ENCODE results near the gene RXFP3. TPM values are rescaled to one million over a fixed set of nuclear protein-coding genes. Genes with fewer than 3 reads are reported as not detected.

RXFP3 gene
- total RNA-seq, 1 donor from 2014 or later, result not detected

DNA sequence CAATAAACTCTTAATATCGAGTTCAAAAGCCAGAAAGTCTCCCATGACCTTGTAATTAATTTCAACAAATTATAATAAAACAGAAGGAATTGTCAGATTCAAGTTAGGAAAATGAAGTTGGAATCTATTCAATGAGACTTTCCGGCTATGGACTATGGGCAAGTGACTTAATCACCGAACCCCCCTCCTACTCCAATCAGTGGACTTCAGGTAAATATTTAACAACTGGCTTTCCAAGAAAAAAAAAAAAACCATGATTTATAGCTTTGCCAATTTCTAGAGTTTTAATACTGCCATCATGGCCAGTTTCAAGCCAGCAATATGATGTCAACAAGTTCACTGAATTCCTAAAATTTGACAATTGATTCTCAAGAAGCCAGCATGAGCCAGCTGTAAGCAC lies 43.8 kb downstream of the RXFP3 start:
- Histone ChIP-seq H3K27ac (no peak overlapping the region), H3K36me3 (no peaks in the 10 kb centered on the region)

DNA sequence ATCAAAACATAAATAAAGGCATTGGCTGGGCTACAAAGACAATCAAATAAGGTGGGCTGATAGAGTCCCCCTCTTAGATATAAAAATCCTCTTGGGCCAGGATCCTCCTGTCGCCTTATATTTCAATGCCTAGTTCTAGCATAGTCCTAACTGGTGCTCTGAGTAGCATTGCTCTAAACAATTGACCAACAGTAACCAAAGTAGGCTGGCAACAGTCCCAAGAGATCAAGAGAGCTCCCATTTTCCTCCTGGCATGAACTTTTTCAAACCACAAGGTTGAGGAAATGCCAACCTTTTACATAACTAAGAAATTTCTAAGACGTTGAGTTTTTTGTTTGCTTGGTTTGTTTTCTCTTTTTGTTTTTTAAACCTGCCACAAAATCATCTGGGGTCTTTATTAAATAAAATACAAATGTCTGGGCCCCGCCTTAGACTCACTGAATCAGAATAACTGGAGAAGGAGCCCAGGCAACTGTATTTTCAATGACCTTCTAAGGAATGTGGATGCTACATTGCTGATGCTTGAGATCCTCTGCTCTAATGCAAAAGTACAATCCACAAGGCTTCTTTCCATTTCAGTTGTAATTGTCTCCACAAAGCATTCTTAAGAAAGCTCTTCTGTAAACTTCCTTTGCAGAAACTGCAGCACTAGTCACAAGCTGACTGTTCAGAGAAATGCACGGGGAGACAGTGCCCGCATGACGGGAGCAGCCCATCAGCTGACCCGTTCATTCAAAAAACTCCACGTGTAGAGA lies 45.4 kb downstream of the RXFP3 start:
- H3K27ac ChIP-seq, result no peak overlapping the region
- peaks cover 0 to 5% of the 10 kb centered on the region in 2 donors for H3K36me3 ChIP-seq
- no peaks in the 10 kb centered on the region for H3K9me3 ChIP-seq
- no peaks in the 10 kb centered on the region for H3K27me3 ChIP-seq
- H3K4me3 ChIP-seq, result no peak overlapping the region
- intact Hi-C loops (cut with DNase I), result no loop called here
- H3K4me1 ChIP-seq, result no peaks in the 10 kb centered on the region
- TF ChIP-seq, protein P1, sequence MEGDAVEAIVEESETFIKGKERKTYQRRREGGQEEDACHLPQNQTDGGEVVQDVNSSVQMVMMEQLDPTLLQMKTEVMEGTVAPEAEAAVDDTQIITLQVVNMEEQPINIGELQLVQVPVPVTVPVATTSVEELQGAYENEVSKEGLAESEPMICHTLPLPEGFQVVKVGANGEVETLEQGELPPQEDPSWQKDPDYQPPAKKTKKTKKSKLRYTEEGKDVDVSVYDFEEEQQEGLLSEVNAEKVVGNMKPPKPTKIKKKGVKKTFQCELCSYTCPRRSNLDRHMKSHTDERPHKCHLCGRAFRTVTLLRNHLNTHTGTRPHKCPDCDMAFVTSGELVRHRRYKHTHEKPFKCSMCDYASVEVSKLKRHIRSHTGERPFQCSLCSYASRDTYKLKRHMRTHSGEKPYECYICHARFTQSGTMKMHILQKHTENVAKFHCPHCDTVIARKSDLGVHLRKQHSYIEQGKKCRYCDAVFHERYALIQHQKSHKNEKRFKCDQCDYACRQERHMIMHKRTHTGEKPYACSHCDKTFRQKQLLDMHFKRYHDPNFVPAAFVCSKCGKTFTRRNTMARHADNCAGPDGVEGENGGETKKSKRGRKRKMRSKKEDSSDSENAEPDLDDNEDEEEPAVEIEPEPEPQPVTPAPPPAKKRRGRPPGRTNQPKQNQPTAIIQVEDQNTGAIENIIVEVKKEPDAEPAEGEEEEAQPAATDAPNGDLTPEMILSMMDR (IDR thresholded peaks at IDR 0.05), result no peak
- TF ChIP-seq POLR2A (IDR thresholded peaks at IDR 0.05) (no peak), POLR2AphosphoS5 (IDR thresholded peaks at IDR 0.05; ENCODE audit: insufficient read depth in 1 of 2, low read depth in 1 of 2) (no peak)
- no peak for DNase-seq (ENCODE audit: extremely low spot score in 2 of 2)

More for the DNA sequence above, 43.8 kb downstream of the RXFP3 start:
- Histone ChIP-seq H3K27me3 (no peaks in the 10 kb centered on the region), H3K4me3 (no peak overlapping the region), H3K9me3 (no peaks in the 10 kb centered on the region), H3K4me1 (peaks cover 7% of the 10 kb centered on the region)
- TF ChIP-seq, protein P1 (IDR thresholded peaks at IDR 0.05), result no peak
- intact Hi-C loops (cut with DNase I), result no loop called here
- no peak for DNase-seq (ENCODE audit: extremely low spot score in 2 of 2)

DNA sequence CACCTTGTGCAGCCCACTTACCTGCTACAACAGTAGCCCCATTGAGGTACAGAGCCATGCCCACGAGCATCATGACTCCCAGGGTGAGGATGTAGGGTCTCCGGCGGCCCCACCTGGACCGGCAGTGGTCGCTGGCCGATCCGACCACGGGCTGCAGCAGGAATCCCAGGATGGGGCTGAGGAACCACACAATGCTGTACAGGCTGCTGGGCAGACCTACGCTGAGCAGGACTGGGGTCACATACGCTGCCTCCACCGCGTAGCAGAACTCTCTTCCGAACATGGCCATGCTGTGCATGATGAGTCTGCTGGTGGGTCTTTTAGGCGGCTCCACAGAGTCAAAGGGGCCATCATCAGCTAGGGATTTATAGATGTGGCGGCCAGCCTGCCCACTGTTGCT lies 48.0 kb downstream of the RXFP3 start:
- intact Hi-C loops (cut with DNase I), result no loop called here

DNA sequence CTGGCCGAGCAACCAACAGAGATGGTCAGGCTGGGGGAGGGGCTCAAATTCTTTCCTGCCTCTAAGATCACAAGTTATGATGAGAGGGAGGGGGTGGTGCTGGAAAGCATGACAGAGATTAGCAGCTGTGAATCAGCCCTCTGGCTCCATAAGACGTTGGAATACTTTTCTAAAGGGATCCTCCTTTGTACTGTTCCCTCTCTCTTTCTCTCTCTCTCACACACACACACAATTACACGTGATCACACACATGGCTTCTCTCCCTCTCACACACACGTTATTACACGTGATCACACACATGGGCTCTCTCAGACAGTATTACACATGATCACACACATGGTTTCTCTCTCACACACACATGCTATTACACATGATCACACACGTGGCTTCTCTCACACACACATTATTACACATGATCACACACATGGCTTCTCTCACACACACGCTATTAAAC lies 48.5 kb downstream of the RXFP3 start, which contains the start of gene SLC45A2:
Gene SLC45A2, minus strand, starts transcription at position 23 of the 454 bp plus-strand sequence. CDS start 110 bp downstream, outside the sequence.
- Histone ChIP-seq H3K27ac (no peak within 1 kb of the TSS), H3K27me3 (no peaks in the 10 kb centered on the region), H3K9me3 (no peaks in the 10 kb centered on the region), H3K36me3 (peaks cover 0 to 22% of the 10 kb centered on the region in 2 donors), H3K4me1 (no peaks in the 10 kb centered on the region), H3K4me3 (no peak within 1 kb of the TSS)
- intact Hi-C loops (cut with DNase I), result no loop called here
- no peak for TF ChIP-seq POLR2AphosphoS5 (IDR thresholded peaks at IDR 0.05; ENCODE audit: insufficient read depth in 1 of 2, low read depth in 1 of 2)
- TF ChIP-seq, protein P1 (IDR thresholded peaks at IDR 0.05), result no peak
- no peak for TF ChIP-seq POLR2A (IDR thresholded peaks at IDR 0.05)
- DNase-seq (ENCODE audit: extremely low spot score in 2 of 2), result no peak

More for the DNA sequence above, 48.0 kb downstream of the RXFP3 start:
- DNase-seq (ENCODE audit: extremely low spot score in 2 of 2), result no peak
- H3K27ac ChIP-seq, result no peak overlapping the region
- no peaks in the 10 kb centered on the region for H3K4me1 ChIP-seq
- H3K4me3 ChIP-seq, result no peak overlapping the region
- H3K9me3 ChIP-seq, result no peaks in the 10 kb centered on the region
- no peaks in the 10 kb centered on the region for H3K27me3 ChIP-seq
- H3K36me3 ChIP-seq, result peaks cover 0 to 22% of the 10 kb centered on the region in 2 donors
- TF ChIP-seq POLR2AphosphoS5 (IDR thresholded peaks at IDR 0.05; ENCODE audit: insufficient read depth in 1 of 2, low read depth in 1 of 2), result no peak
- TF ChIP-seq, protein P1 (IDR thresholded peaks at IDR 0.05), result no peak
- TF ChIP-seq POLR2A (IDR thresholded peaks at IDR 0.05), result no peak

DNA sequence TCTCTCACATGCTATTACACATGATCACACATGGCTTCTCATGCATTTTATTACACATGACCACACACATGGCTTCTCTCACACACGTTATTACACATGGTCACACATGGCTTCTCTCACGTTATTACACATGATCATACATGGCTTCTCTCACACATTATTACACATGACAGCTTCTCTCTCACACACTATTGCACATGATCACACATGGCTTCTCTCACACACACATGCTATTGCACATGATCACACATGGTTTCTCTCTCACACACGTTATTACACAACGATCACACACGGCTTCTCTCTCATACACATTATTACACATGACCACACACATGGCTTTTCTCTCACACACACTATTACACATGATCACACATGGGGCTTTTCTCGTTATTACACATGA lies 49.3 kb downstream of the RXFP3 start:
- Histone ChIP-seq H3K9me3 (no peaks in the 10 kb centered on the region), H3K27me3 (no peaks in the 10 kb centered on the region), H3K4me1 (no peaks in the 10 kb centered on the region), H3K4me3 (no peak overlapping the region), H3K27ac (no peak overlapping the region), H3K36me3 (peaks cover 0 to 22% of the 10 kb centered on the region in 2 donors)
- TF ChIP-seq, protein P1 (IDR thresholded peaks at IDR 0.05), result no peak
- TF ChIP-seq POLR2AphosphoS5 (IDR thresholded peaks at IDR 0.05; ENCODE audit: insufficient read depth in 1 of 2, low read depth in 1 of 2) (no peak), POLR2A (IDR thresholded peaks at IDR 0.05) (no peak)
- intact Hi-C loops (cut with DNase I), result no loop called here
- DNase-seq (ENCODE audit: extremely low spot score in 2 of 2), result no peak
